Panc1 (cell line): ENCODE measurements around the gene CCL28. TPM values are rescaled to one million over a fixed set of nuclear protein-coding genes. Genes with fewer than 3 reads are reported as not detected.

ENCODE experiments used
- ATAC-seq: fragments of 200-7000 bp; cut with Tn5 transposase; 2 replicates; pipeline ENCODE4 v1.9.1; 2020; ENCODE audit warnings: mild to moderate bottlenecking, moderate library complexity
- BruUV-seq: library from RNA; stranded (reverse); fragments of 400-500 nt; replicated peaks from 2 replicates; lab custom pipeline; 2021; lab: Mats Ljungman, UMichigan
- CTCF ChIA-PET: fragments of 300-600 bp; sonication (Branson Sonifier 250); formaldehyde crosslinking; loops from one replicate; lab custom pipeline; 2022; ENCODE audit warnings: antibody characterized with exemption; lab: Charles Lee
- POLR2A ChIA-PET: fragments of 300-600 bp; sonication (Branson Sonifier 250); formaldehyde crosslinking; loops from one replicate; lab custom pipeline; 2022; ENCODE audit warnings: antibody characterized with exemption; lab: Charles Lee
- DNase-seq: peaks from one replicate; pipeline ENCODE4 v3.0.0-alpha.2; 2010; ENCODE audit warnings: low read depth, low spot score
- H3K27ac ChIP-seq: 2 replicates; pipeline ENCODE4 v1.5.1; 2011; ENCODE audit warnings: mild to moderate bottlenecking, low read length, inconsistent platforms
- H3K27me3 ChIP-seq: fragments of 200-500 bp; sonication (Bioruptor generic); 2 replicates; pipeline ENCODE4 v1.6.0; 2014; ENCODE audit warnings: low read length, inconsistent platforms; ENCODE audit not compliant: control insufficient read depth, insufficient read depth
- H3K36me3 ChIP-seq: fragments of 200-500 bp; sonication (Bioruptor generic); 2 replicates; pipeline ENCODE4 v1.5.1; 2014; ENCODE audit warnings: inconsistent platforms, mild to moderate bottlenecking, low read length, moderate library complexity; ENCODE audit not compliant: control insufficient read depth, insufficient read depth
- H3K4me1 ChIP-seq: 2 replicates; pipeline ENCODE4 v1.5.1; 2011; ENCODE audit warnings: inconsistent platforms, mild to moderate bottlenecking, low read length, moderate library complexity; ENCODE audit not compliant: control insufficient read depth, insufficient read depth
- H3K4me3 ChIP-seq, 2 experiments: 2 replicates each; pipeline ENCODE4 v1.5.1; 2011 to 2012; ENCODE audit warnings: low read depth in 2 of 2, low read length in 2 of 2, mild to moderate bottlenecking in 2 of 2, inconsistent platforms in 1 of 2, moderate library complexity in 1 of 2
- H3K9me3 ChIP-seq: fragments of 200-500 bp; sonication (Bioruptor generic); 2 replicates; pipeline ENCODE4 v1.5.1; 2014; ENCODE audit warnings: low read depth, mild to moderate bottlenecking, inconsistent platforms, low read length, moderate library complexity; ENCODE audit not compliant: control insufficient read depth, insufficient read depth
- CTCF ChIP-seq: fragments of 450-650 bp; IDR thresholded peaks from 2 replicates; pipeline ENCODE4 v1.5.1; 2017; ENCODE audit warnings: mild to moderate bottlenecking
- POLR2AphosphoS5 ChIP-seq: IDR thresholded peaks from 2 replicates; pipeline ENCODE4 v1.6.1; 2012; ENCODE audit warnings: mild to moderate bottlenecking, low read depth, low read length, moderate library complexity
- REST ChIP-seq, 2 experiments: IDR thresholded peaks; 2 replicates each; pipeline ENCODE4 v1.6.1; 2011 to 2012; ENCODE audit warnings: low read depth in 2 of 2, control low read depth in 1 of 2, low read length in 1 of 2, mild to moderate bottlenecking in 1 of 2, moderate library complexity in 1 of 2; ENCODE audit not compliant: insufficient read depth in 1 of 2
- SIN3A ChIP-seq: IDR thresholded peaks from 2 replicates; pipeline ENCODE4 v1.6.1; 2012; ENCODE audit warnings: low read depth, mild to moderate bottlenecking, low read length, moderate library complexity, borderline replicate concordance; ENCODE audit not compliant: insufficient read depth
- TCF7L2 ChIP-seq: IDR thresholded peaks from 2 replicates; pipeline ENCODE4 v1.6.1; 2011; ENCODE audit warnings: mild to moderate bottlenecking, low read depth, low read length, inconsistent platforms
- in situ Hi-C: cut with HindIII; loops from 2 replicates; pipeline ENCODE4 v1.10.0; 2016; ENCODE audit warnings: low sequenced_read_pairs, low pct_unique_long_range_greater_than_20kb
- intact Hi-C: fragments of 100-400 bp; cut with micrococcal nuclease; formaldehyde crosslinking; loops from one replicate; pipeline ENCODE4 v1.10.0; 2022; ENCODE audit not compliant: unreplicated experiment
- total RNA-seq: library from RNA; stranded (reverse); gene quantifications from one replicate; pipeline ENCODE4 v1.2.1, GENCODE V29; 2021; ENCODE audit not compliant: unreplicated experiment

The CCL28 gene
- total RNA-seq, 1 experiment from 2014 or later = 5.8 TPM

GRCh38 chr5:43371821-43372220, 40.4 kb downstream of the CCL28 start:
- Histone ChIP-seq H3K27ac (no peak overlapping the region), H3K4me3 (no peak overlapping the region), H3K27me3 (no peaks in the 10 kb centered on the region), H3K4me1 (no peaks in the 10 kb centered on the region), H3K36me3 (no peaks in the 10 kb centered on the region), H3K9me3 (no peaks in the 10 kb centered on the region)
- ATAC-seq = no peak
- in situ Hi-C loops = no loop called here
- TF ChIP-seq TCF7L2 (no peak), CTCF (no peak), POLR2AphosphoS5 (no peak), SIN3A (no peak)
- no TSS peak for BruUV-seq
- intact Hi-C loops = no loop called here
- POLR2A ChIA-PET = no interaction called here
- CTCF ChIA-PET = no interaction called here
- DNase-seq = no peak

- H3K36me3 ChIP-seq = no peaks in the 10 kb centered on the region
- TF ChIP-seq REST (IDR thresholded peaks at IDR 0.05; ENCODE audit: insufficient read depth in 1 of 2, low read depth in 2 of 2, low read length in 1 of 2) (no peak), SIN3A (no peak), TCF7L2 (no peak), POLR2AphosphoS5 (no peak), CTCF (no peak)
- H3K4me3 ChIP-seq = no peak overlapping the region
- DNase-seq = no peak
- ATAC-seq = no peak
- H3K27ac ChIP-seq = no peak overlapping the region
- CTCF ChIA-PET = no interaction called here
- intact Hi-C loops = no loop called here
- in situ Hi-C loops = no loop called here
- no peaks in the 10 kb centered on the region for H3K4me1 ChIP-seq
- POLR2A ChIA-PET = no interaction called here
- no peaks in the 10 kb centered on the region for H3K27me3 ChIP-seq
- H3K9me3 ChIP-seq = no peaks in the 10 kb centered on the region
- BruUV-seq = no TSS peak
Observed at GRCh38 chr5:43370352-43370751, 41.8 kb downstream of the CCL28 start.
